Ovary (tissue), 3 donors: ENCODE data around the gene PNRC1.

Experiments
- CTCF ChIP-seq, 3 donors: fragments of 450-650 bp in 2 of 3; fragments of 200-600 bp in 1 of 3; IDR thresholded peaks; one replicate each; pipeline versions ENCODE4 v1.5.1 to v1.8.0; 2016 to 2022; ENCODE audit warnings: antibody characterized with exemption in 3 of 3, mild to moderate bottlenecking in 1 of 3
- EP300 ChIP-seq: sonication (generic); formaldehyde crosslinking; IDR thresholded peaks from one replicate; pipeline ENCODE4 v1.6.1; 2017; ENCODE audit warnings: antibody characterized with exemption
- POLR2A ChIP-seq: fragments of 450-650 bp; IDR thresholded peaks from one replicate; pipeline ENCODE4 v1.6.1; 2017; ENCODE audit warnings: antibody characterized with exemption, mild to moderate bottlenecking, moderate library complexity
- donor health status: DM: no; HTN: no; CAD: no.

DNA sequence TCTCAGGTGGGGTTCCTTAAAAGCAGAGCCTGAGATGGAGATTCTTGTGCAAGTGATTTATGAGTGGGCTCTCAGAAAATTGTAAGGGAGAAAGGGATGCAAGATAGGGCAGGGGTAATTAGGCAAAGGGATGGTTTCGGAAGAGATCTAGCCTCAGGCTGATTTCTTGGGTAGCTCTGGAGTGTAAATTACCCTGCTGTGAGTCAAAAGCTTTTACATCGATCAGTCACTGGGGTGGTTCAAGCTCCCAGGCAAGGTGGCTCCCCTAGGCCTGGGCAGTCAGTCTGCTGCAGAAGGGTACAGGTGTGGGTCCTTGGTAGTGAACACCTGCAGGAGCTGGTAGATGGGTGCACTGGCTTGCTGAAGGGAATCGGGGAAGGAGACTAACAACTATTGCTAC, 54.2 kb downstream of the PNRC1 start:
- TF ChIP-seq CTCF (IDR thresholded peaks at IDR 0.05) (no peak), POLR2A (no peak), EP300 (no peak)
